ENCODE measurements around the gene TMEM198.

Gene TMEM198

GRCh38 chr2:219536967-219537366 lies 6.9 kb upstream of the TMEM198 start:
- ATAC-seq: no peak
- TF ChIP-seq POU6F1 (CRISPR knock-in tag; IDR thresholded peaks at IDR 0.05; ENCODE audit: borderline replicate concordance, low read depth) (no peak), BACH2 (CRISPR knock-in tag; IDR thresholded peaks at IDR 0.05; ENCODE audit: borderline replicate concordance) (no peak), ZNF8 (CRISPR knock-in tag; IDR thresholded peaks at IDR 0.05) (no peak), ZFP30 (CRISPR knock-in tag; IDR thresholded peaks at IDR 0.05) (no peak), ZC3H10 (CRISPR knock-in tag; IDR thresholded peaks at IDR 0.05) (no peak), ZFP3 (CRISPR knock-in tag; IDR thresholded peaks at IDR 0.05) (no peak), PPARA (CRISPR knock-in tag; IDR thresholded peaks at IDR 0.05; ENCODE audit: borderline replicate concordance) (no peak), CSDC2 (CRISPR knock-in tag; IDR thresholded peaks at IDR 0.05) (no peak)

GRCh38 chr2:219537657-219538488 lies 6.0 kb upstream of the TMEM198 start:
- no peak for TF ChIP-seq CSRNP3 (CRISPR knock-in tag; IDR thresholded peaks at IDR 0.05)
- TF ChIP-seq TSHZ2 (CRISPR knock-in tag; IDR thresholded peaks at IDR 0.05): no peak
- no peak for TF ChIP-seq CSDC2 (CRISPR knock-in tag; IDR thresholded peaks at IDR 0.05)
- TF ChIP-seq TOX (CRISPR knock-in tag; IDR thresholded peaks at IDR 0.05; ENCODE audit: borderline replicate concordance): no peak
- TF ChIP-seq RARB (CRISPR knock-in tag; IDR thresholded peaks at IDR 0.05): no peak
- no peak for TF ChIP-seq SNAI2 (CRISPR knock-in tag; IDR thresholded peaks at IDR 0.05)
- TF ChIP-seq BACH2 (CRISPR knock-in tag; IDR thresholded peaks at IDR 0.05; ENCODE audit: borderline replicate concordance): no peak
- TF ChIP-seq OSR1 (CRISPR knock-in tag; IDR thresholded peaks at IDR 0.05): no peak
- TF ChIP-seq ARNTL (CRISPR knock-in tag; IDR thresholded peaks at IDR 0.05; ENCODE audit: borderline replicate concordance, low read depth): no peak
- no peak for TF ChIP-seq POU6F1 (CRISPR knock-in tag; IDR thresholded peaks at IDR 0.05; ENCODE audit: borderline replicate concordance, low read depth)
- no peak for TF ChIP-seq ZNF565 (CRISPR knock-in tag; conservative IDR thresholded peaks at IDR 0.05; ENCODE audit: low read depth)
- no peak for TF ChIP-seq ZC3H10 (CRISPR knock-in tag; IDR thresholded peaks at IDR 0.05)
- no peak for TF ChIP-seq ISL1 (CRISPR knock-in tag; IDR thresholded peaks at IDR 0.05)
- TF ChIP-seq TCF4 (CRISPR knock-in tag; IDR thresholded peaks at IDR 0.05; ENCODE audit: borderline replicate concordance): no peak
- TF ChIP-seq GLIS3 (CRISPR knock-in tag; IDR thresholded peaks at IDR 0.05): no peak
- TF ChIP-seq ZFP3 (CRISPR knock-in tag; IDR thresholded peaks at IDR 0.05): no peak
- ATAC-seq: no peak

GRCh38 chr2:219538504-219538951 lies 5.3 kb upstream of the TMEM198 start:
- ATAC-seq: no peak
- no peak for TF ChIP-seq CSRNP3 (CRISPR knock-in tag; IDR thresholded peaks at IDR 0.05)
- no peak for TF ChIP-seq ZC3H10 (CRISPR knock-in tag; IDR thresholded peaks at IDR 0.05)
